Astrocyte (in vitro differentiated cells and primary cell): Measurements from ENCODE around the gene DRG2. TPM values are rescaled to one million over a fixed set of nuclear protein-coding genes. Genes with fewer than 3 reads are reported as not detected.

ENCODE experiments used
- DNase-seq: peaks from one replicate; pipeline ENCODE4 v3.0.0-alpha.2; 2010; ENCODE audit warnings: low read depth
- FAIRE-seq: peaks from 2 replicates; lab custom pipeline; 2011; peaks lifted over from hg19 to GRCh38; lab: Jason Lieb, UNC
- H2AFZ ChIP-seq: 2 replicates; pipeline ENCODE4 v1.6.0; 2012; ENCODE audit warnings: low read depth, low read length, inconsistent platforms
- H3K27ac ChIP-seq: 2 replicates; pipeline ENCODE4 v1.5.1; 2011; ENCODE audit warnings: low read depth, low read length, inconsistent platforms
- H3K27me3 ChIP-seq: 2 replicates; pipeline ENCODE4 v1.6.0; 2011; ENCODE audit warnings: low read length, inconsistent platforms; ENCODE audit not compliant: insufficient read depth
- H3K36me3 ChIP-seq: 2 replicates; pipeline ENCODE4 v1.5.1; 2011; ENCODE audit warnings: low read length, inconsistent platforms; ENCODE audit not compliant: insufficient read depth
- H3K4me1 ChIP-seq: 2 replicates; pipeline ENCODE4 v1.5.1; 2011; ENCODE audit warnings: low read length, inconsistent platforms; ENCODE audit not compliant: insufficient read depth
- H3K4me2 ChIP-seq: 2 replicates; pipeline ENCODE4 v1.6.0; 2012; ENCODE audit warnings: low read length, inconsistent platforms
- H3K4me3 ChIP-seq: 2 replicates; pipeline ENCODE4 v1.5.1; 2011; ENCODE audit warnings: low read depth, mild to moderate bottlenecking, low read length, inconsistent platforms; ENCODE audit not compliant: insufficient read depth
- H3K79me2 ChIP-seq: 2 replicates; pipeline ENCODE4 v1.6.0; 2012; ENCODE audit warnings: mild to moderate bottlenecking, low read length, inconsistent platforms; ENCODE audit not compliant: insufficient read depth
- H3K9ac ChIP-seq: 2 replicates; pipeline ENCODE4 v1.6.0; 2012; ENCODE audit warnings: mild to moderate bottlenecking, low read length, inconsistent platforms
- H3K9me3 ChIP-seq: 2 replicates; pipeline ENCODE4 v1.5.1; 2012; ENCODE audit warnings: low read depth, mild to moderate bottlenecking, low read length, inconsistent platforms; ENCODE audit not compliant: insufficient read depth
- H4K20me1 ChIP-seq: 2 replicates; pipeline ENCODE4 v1.6.0; 2012; ENCODE audit warnings: low read length, inconsistent platforms; ENCODE audit not compliant: insufficient read depth
- H3K27ac Mint-ChIP-seq: one replicate; pipeline ENCODE4 v1.8.0; 2021; ENCODE audit warnings: mild to moderate bottlenecking, mixed read lengths; ENCODE audit not compliant: unreplicated experiment
- H3K27me3 Mint-ChIP-seq: one replicate; pipeline ENCODE4 v1.8.0; 2021; ENCODE audit warnings: low read depth, mixed read lengths; ENCODE audit not compliant: unreplicated experiment
- H3K36me3 Mint-ChIP-seq: one replicate; pipeline ENCODE4 v1.8.0; 2021; ENCODE audit warnings: low read depth, mixed read lengths; ENCODE audit not compliant: unreplicated experiment
- H3K4me1 Mint-ChIP-seq: one replicate; pipeline ENCODE4 v1.8.0; 2021; ENCODE audit warnings: low read depth, mixed read lengths; ENCODE audit not compliant: unreplicated experiment
- H3K4me3 Mint-ChIP-seq: one replicate; pipeline ENCODE4 v1.8.0; 2021; ENCODE audit warnings: mild to moderate bottlenecking, moderate library complexity, mixed read lengths; ENCODE audit not compliant: unreplicated experiment
- H3K9me3 Mint-ChIP-seq: one replicate; pipeline ENCODE4 v1.8.0; 2021; ENCODE audit warnings: mild to moderate bottlenecking, mixed read lengths; ENCODE audit not compliant: unreplicated experiment
- CTCF ChIP-seq: IDR thresholded peaks from 2 replicates; pipeline ENCODE4 v1.5.1; 2011; ENCODE audit warnings: low read depth, mild to moderate bottlenecking, inconsistent platforms, low read length, moderate library complexity; ENCODE audit not compliant: insufficient read depth
- EZH2 ChIP-seq: IDR thresholded peaks from 2 replicates; pipeline ENCODE4 v1.6.1; 2012; ENCODE audit warnings: mild to moderate bottlenecking, low read length, inconsistent platforms; ENCODE audit not compliant: insufficient read depth
- total RNA-seq: library from RNA; stranded (reverse); gene quantifications from 2 replicates; pipeline ENCODE4 v1.2.1, GENCODE V29; 2021

Gene DRG2
- total RNA-seq, 1 donor from 2014 or later = 35.0 TPM

- no peaks in the 10 kb centered on the region for H3K9me3 Mint-ChIP-seq
- Histone ChIP-seq H3K79me2 (no peaks in the 10 kb centered on the region), H3K9ac (no peak overlapping the region), H3K4me1 (no peaks in the 10 kb centered on the region), H3K4me3 (no peak overlapping the region), H4K20me1 (no peaks in the 10 kb centered on the region), H3K27me3 (no peaks in the 10 kb centered on the region), H3K27ac (no peak overlapping the region), H3K36me3 (no peaks in the 10 kb centered on the region), H3K4me2 (no peak overlapping the region), H2AFZ (no peak overlapping the region), H3K9me3 (no peaks in the 10 kb centered on the region)
- TF ChIP-seq EZH2 = no peak
- no peak for TF ChIP-seq CTCF
- H3K36me3 Mint-ChIP-seq = no peaks in the 10 kb centered on the region
- FAIRE-seq (no peak), DNase-seq (no peak)
- no peaks in the 10 kb centered on the region for H3K27me3 Mint-ChIP-seq
- no peak overlapping the region for H3K27ac Mint-ChIP-seq
- H3K4me3 Mint-ChIP-seq = no peak overlapping the region
- H3K4me1 Mint-ChIP-seq = no peaks in the 10 kb centered on the region
These were observed 22.3 kb downstream of the DRG2 start for GRCh38 chr17:18109935-18110485.

GRCh38 chr17:18110636-18111145 lies 22.9 kb downstream of the DRG2 start:
- no peak overlapping the region for H3K27ac Mint-ChIP-seq
- no peaks in the 10 kb centered on the region for H3K79me2 ChIP-seq
- peaks cover 1% of the 10 kb centered on the region for H3K27me3 Mint-ChIP-seq
- H4K20me1 ChIP-seq = no peaks in the 10 kb centered on the region
- H3K4me3 Mint-ChIP-seq = no peak overlapping the region
- H3K27me3 ChIP-seq = no peaks in the 10 kb centered on the region
- no peak overlapping the region for H3K9ac ChIP-seq
- H3K9me3 ChIP-seq = no peaks in the 10 kb centered on the region
- no peaks in the 10 kb centered on the region for H3K9me3 Mint-ChIP-seq
- DNase-seq (no peak), FAIRE-seq (no peak)
- no peaks in the 10 kb centered on the region for H3K4me1 Mint-ChIP-seq
- H2AFZ ChIP-seq = no peak overlapping the region
- H3K27ac ChIP-seq = no peak overlapping the region
- no peaks in the 10 kb centered on the region for H3K36me3 Mint-ChIP-seq
- no peaks in the 10 kb centered on the region for H3K36me3 ChIP-seq
- no peaks in the 10 kb centered on the region for H3K4me1 ChIP-seq
- TF ChIP-seq CTCF = no peak
- no peak for TF ChIP-seq EZH2
- H3K4me3 ChIP-seq = no peak overlapping the region
- H3K4me2 ChIP-seq = no peak overlapping the region

- Histone ChIP-seq H3K27me3 (no peaks in the 10 kb centered on the region), H3K9me3 (no peaks in the 10 kb centered on the region), H4K20me1 (no peaks in the 10 kb centered on the region), H3K79me2 (no peaks in the 10 kb centered on the region), H3K4me2 (no peak overlapping the region), H3K36me3 (no peaks in the 10 kb centered on the region), H2AFZ (no peak overlapping the region), H3K4me1 (no peaks in the 10 kb centered on the region), H3K9ac (no peak overlapping the region), H3K4me3 (no peak overlapping the region), H3K27ac (no peak overlapping the region)
- peaks cover 3% of the 10 kb centered on the region for H3K27me3 Mint-ChIP-seq
- H3K27ac Mint-ChIP-seq = no peak overlapping the region
- FAIRE-seq (no peak), DNase-seq (no peak)
- no peaks in the 10 kb centered on the region for H3K36me3 Mint-ChIP-seq
- no peaks in the 10 kb centered on the region for H3K4me1 Mint-ChIP-seq
- TF ChIP-seq EZH2 = no peak
- H3K9me3 Mint-ChIP-seq = no peaks in the 10 kb centered on the region
- no peak overlapping the region for H3K4me3 Mint-ChIP-seq
These were observed 23.7 kb downstream of the DRG2 start for GRCh38 chr17:18111330-18111971.
